CD14-positive monocyte (primary cell): ENCODE data around the gene LIMK1. TPM values are rescaled to one million over a fixed set of nuclear protein-coding genes. Genes with fewer than 3 reads are reported as not detected.

Experiments
- DNase-seq, 3 donors: peaks; one replicate each; pipeline ENCODE4 v3.0.0-alpha.2; 2011 to 2022
- H2AFZ ChIP-seq: 2 replicates; pipeline ENCODE4 v1.6.0; 2012; ENCODE audit warnings: mild to moderate bottlenecking, low read depth, low read length, inconsistent platforms; ENCODE audit not compliant: insufficient read depth, poor library complexity, severe bottlenecking
- H3K27ac ChIP-seq, 2 donors: 1 replicate in 1 of 2; 2 replicates in 1 of 2; pipeline ENCODE4 v1.5.1; 2012 to 2013; ENCODE audit warnings: low read length in 2 of 2, control low read depth in 1 of 2, inconsistent platforms in 1 of 2, low read depth in 1 of 2, mild to moderate bottlenecking in 1 of 2
- H3K27me3 ChIP-seq, 2 donors: one replicate each; pipeline versions ENCODE4 v1.6.0 to v1.6.1; 2011 to 2013; ENCODE audit warnings: low read length in 2 of 2; ENCODE audit not compliant: control insufficient read depth in 2 of 2, insufficient read depth in 2 of 2
- H3K36me3 ChIP-seq, 2 donors: replicated peaks in 1 of 2; 1 replicate in 1 of 2; 2 replicates in 1 of 2; pipeline versions ENCODE4 v1.5.1 to v1.6.1; 2012 to 2013; ENCODE audit warnings: low read length in 2 of 2, control low read depth in 1 of 2, inconsistent platforms in 1 of 2, mild to moderate bottlenecking in 1 of 2; ENCODE audit not compliant: insufficient read depth in 2 of 2, control insufficient read depth in 1 of 2
- H3K4me1 ChIP-seq, 2 donors: 1 replicate in 1 of 2; 2 replicates in 1 of 2; pipeline versions ENCODE4 v1.5.1 to v1.6.1; 2012 to 2013; ENCODE audit warnings: low read length in 2 of 2, control low read depth in 1 of 2, inconsistent platforms in 1 of 2, mild to moderate bottlenecking in 1 of 2, moderate library complexity in 1 of 2; ENCODE audit not compliant: insufficient read depth in 2 of 2, control insufficient read depth in 1 of 2
- H3K4me2 ChIP-seq: replicated peaks from 2 replicates; pipeline ENCODE3; 2012; ENCODE audit warnings: low read length, moderate library complexity, mild to moderate bottlenecking; ENCODE audit not compliant: poor library complexity, severe bottlenecking; ENCODE audit errors: extremely low read depth
- H3K4me3 ChIP-seq, 3 experiments: fragments of 200-600 bp in 1 of 3; sonication (generic) in 1 of 3; replicated peaks in 1 of 3; 1 replicate in 2 of 3; 2 replicates in 1 of 3; pipeline ENCODE4 v1.5.1; 2011 to 2013; ENCODE audit warnings: low read length in 3 of 3, mild to moderate bottlenecking in 3 of 3, control low read depth in 2 of 3, low read depth in 2 of 3, inconsistent platforms in 1 of 3, moderate library complexity in 1 of 3
- H3K79me2 ChIP-seq: 2 replicates; pipeline ENCODE4 v1.6.0; 2012; ENCODE audit warnings: mild to moderate bottlenecking, control low read depth, inconsistent platforms, low read length, moderate library complexity; ENCODE audit not compliant: insufficient read depth
- H3K9ac ChIP-seq: 2 replicates; pipeline ENCODE4 v1.6.0; 2017; ENCODE audit warnings: low read length, mild to moderate bottlenecking; ENCODE audit not compliant: insufficient read depth, poor library complexity, severe bottlenecking
- H3K9me3 ChIP-seq, 2 donors: replicated peaks in 1 of 2; 1 replicate in 1 of 2; 2 replicates in 1 of 2; pipeline versions ENCODE4 v1.5.1 to v1.6.1; 2012 to 2013; ENCODE audit warnings: low read length in 2 of 2, control low read depth in 1 of 2; ENCODE audit not compliant: control insufficient read depth in 1 of 2, insufficient read depth in 1 of 2
- H4K20me1 ChIP-seq: 2 replicates; pipeline ENCODE4 v1.6.0; 2012; ENCODE audit warnings: mild to moderate bottlenecking, low read length, control low read depth, moderate library complexity; ENCODE audit not compliant: insufficient read depth
- H3K27ac Mint-ChIP-seq, 7 donors: one replicate each; pipeline ENCODE4 v1.8.0; 2020; ENCODE audit warnings: mild to moderate bottlenecking in 7 of 7, mixed read lengths in 7 of 7, moderate library complexity in 6 of 7, inconsistent platforms in 2 of 7
- H3K27me3 Mint-ChIP-seq, 3 donors: one replicate each; pipeline ENCODE4 v1.8.0; 2021 to 2022; ENCODE audit warnings: low read depth in 3 of 3, mild to moderate bottlenecking in 3 of 3, mixed read lengths in 3 of 3, moderate library complexity in 3 of 3, inconsistent platforms in 1 of 3
- H3K36me3 Mint-ChIP-seq, 2 donors: one replicate each; pipeline ENCODE4 v1.8.0; 2020; ENCODE audit warnings: mixed read lengths in 2 of 2, inconsistent platforms in 1 of 2, mild to moderate bottlenecking in 1 of 2
- H3K4me1 Mint-ChIP-seq: one replicate; pipeline ENCODE4 v1.8.0; 2020; ENCODE audit warnings: mild to moderate bottlenecking, mixed read lengths
- H3K4me3 Mint-ChIP-seq, 2 donors: one replicate each; pipeline ENCODE4 v1.8.0; 2020; ENCODE audit warnings: mild to moderate bottlenecking in 2 of 2, mixed read lengths in 2 of 2, moderate library complexity in 1 of 2
- H3K9me3 Mint-ChIP-seq, 7 donors: one replicate each; pipeline ENCODE4 v1.8.0; 2020 to 2022; ENCODE audit warnings: mixed read lengths in 7 of 7, mild to moderate bottlenecking in 6 of 7, moderate library complexity in 6 of 7, inconsistent platforms in 2 of 7
- CTCF ChIP-seq: fragments of 200-600 bp; IDR thresholded peaks from one replicate; pipeline ENCODE4 v1.8.0; 2022; ENCODE audit warnings: antibody characterized with exemption, mild to moderate bottlenecking
- WGBS: methylation state at CpG from one replicate; pipeline ENCODE4 v1.1.5; 2013; ENCODE audit warnings: missing lambda C conversion rate; ENCODE audit not compliant: insufficient coverage; 5-methylcytosine and 5-hydroxymethylcytosine counted together
- intact Hi-C, 2 donors: fragments of 100-400 bp; cut with micrococcal nuclease; formaldehyde crosslinking; loops; one replicate each; pipeline versions ENCODE4 v1.15.0 to v1.15.1; 2023
- polyA plus RNA-seq, 3 donors: library from polyadenylated mRNA; depleted of rRNA in 1 of 3; unstranded in 2 of 3; stranded (reverse) in 1 of 3; fragments of 300-500 nt in 2 of 3; fragments of >200 nt in 1 of 3; fragmentation: Illumina TruSeq in 2 of 3; gene quantifications; 1 replicate in 2 of 3; 2 replicates in 1 of 3; pipeline ENCODE4 v1.2.3, GENCODE V29; 2012 to 2021

The LIMK1 gene
- polyA plus RNA-seq, 3 donors = 12.6 to 30.2 (median 13.9) TPM

- no peaks in the 10 kb centered on the region for H3K36me3 Mint-ChIP-seq
- no peaks in the 10 kb centered on the region for H3K4me1 ChIP-seq
- no peaks in the 10 kb centered on the region for H3K27me3 ChIP-seq
- peaks cover 0 to 3% (median 1%) of the 10 kb centered on the region in 3 donors for H3K27me3 Mint-ChIP-seq
- no peak overlapping the region for H3K4me2 ChIP-seq
- peaks cover 0 to 3% (median 0%) of the 10 kb centered on the region in 7 donors for H3K9me3 Mint-ChIP-seq
- no peaks in the 10 kb centered on the region for H3K9me3 ChIP-seq
- WGBS = 89% methylated on average over 3 of the region's 3 CpGs
- no peak overlapping the region for H2AFZ ChIP-seq
- H3K79me2 ChIP-seq = no peaks in the 10 kb centered on the region
- H4K20me1 ChIP-seq = no peaks in the 10 kb centered on the region
- TF ChIP-seq CTCF = no peak
- no peak overlapping the region for H3K4me3 ChIP-seq
- H3K27ac ChIP-seq = no peak overlapping the region
- no peak overlapping the region for H3K27ac Mint-ChIP-seq
- intact Hi-C loops = loop anchor here in 1 of 2 donors (10.0 kb wide), 1 partner anchor 275 kb away; the partner anchor contains the start of gene CLDN3
- no peak overlapping the region for H3K9ac ChIP-seq
- no peaks in the 10 kb centered on the region for H3K4me1 Mint-ChIP-seq
- H3K4me3 Mint-ChIP-seq = no peak overlapping the region
- no peak for DNase-seq
- H3K36me3 ChIP-seq = no peaks in the 10 kb centered on the region
Observed at GRCh38 chr7:74049997-74050798, 33.4 kb upstream of the LIMK1 start.

GRCh38 chr7:74051193-74051592 is 32.4 kb upstream of the LIMK1 start:
- Histone ChIP-seq H3K27me3 (no peaks in the 10 kb centered on the region), H3K4me2 (no peak overlapping the region), H3K9ac (no peak overlapping the region), H4K20me1 (no peaks in the 10 kb centered on the region), H3K27ac (no peak overlapping the region), H3K4me3 (no peak overlapping the region), H2AFZ (no peak overlapping the region), H3K36me3 (no peaks in the 10 kb centered on the region), H3K4me1 (no peaks in the 10 kb centered on the region), H3K9me3 (no peaks in the 10 kb centered on the region), H3K79me2 (no peaks in the 10 kb centered on the region)
- no peaks in the 10 kb centered on the region for H3K36me3 Mint-ChIP-seq
- 99% methylated on average over 8 of the region's 10 CpGs for WGBS
- DNase-seq = no peak
- H3K9me3 Mint-ChIP-seq = peaks cover 0 to 3% (median 0%) of the 10 kb centered on the region in 7 donors
- no peaks in the 10 kb centered on the region for H3K4me1 Mint-ChIP-seq
- intact Hi-C loops = no loop called here
- no peak overlapping the region for H3K4me3 Mint-ChIP-seq
- no peak overlapping the region for H3K27ac Mint-ChIP-seq
- no peak for TF ChIP-seq CTCF
- H3K27me3 Mint-ChIP-seq = peaks cover 1 to 3% (median 1%) of the 10 kb centered on the region in 3 donors
